NCI-H2171 treated with DMSO at 0.1 percent for 48 hours (cell line): ENCODE data around the gene ZNF157.
"Not testable (repeated sequence)": the region's sequence is repeated elsewhere in the genome, so short reads cannot be mapped to it uniquely, and the experiment has no call there.

ENCODE experiments used
- DNase-seq: peaks from one replicate; lab custom pipeline; 2025; lab: John Stamatoyannopoulos, UW

ZNF157 gene

DNA sequence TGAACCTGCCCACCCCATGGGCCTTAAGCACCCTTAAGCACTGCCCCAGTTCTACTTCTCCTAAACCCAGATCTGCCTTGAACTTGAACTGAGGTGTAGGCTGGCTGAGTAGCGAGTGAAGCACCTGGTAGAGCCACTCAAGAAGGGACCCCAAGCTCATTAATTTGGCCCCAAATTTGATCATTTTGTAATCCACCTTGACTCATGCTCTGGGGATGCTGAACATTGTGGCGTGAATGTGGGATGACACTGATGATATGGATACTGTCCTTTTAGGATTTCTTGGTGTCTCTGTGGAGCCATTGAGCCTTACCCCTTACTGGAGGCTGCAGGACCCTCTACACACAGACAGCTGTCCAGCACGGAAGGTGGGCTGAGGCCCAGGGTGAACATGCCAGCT, at the start of gene ZNF157:
ZNF157 (plus strand) TSS at position 301 of the 400 bp plus-strand sequence; CDS start at position 392, 91 bp downstream.
- DNase-seq: no peak

DNA sequence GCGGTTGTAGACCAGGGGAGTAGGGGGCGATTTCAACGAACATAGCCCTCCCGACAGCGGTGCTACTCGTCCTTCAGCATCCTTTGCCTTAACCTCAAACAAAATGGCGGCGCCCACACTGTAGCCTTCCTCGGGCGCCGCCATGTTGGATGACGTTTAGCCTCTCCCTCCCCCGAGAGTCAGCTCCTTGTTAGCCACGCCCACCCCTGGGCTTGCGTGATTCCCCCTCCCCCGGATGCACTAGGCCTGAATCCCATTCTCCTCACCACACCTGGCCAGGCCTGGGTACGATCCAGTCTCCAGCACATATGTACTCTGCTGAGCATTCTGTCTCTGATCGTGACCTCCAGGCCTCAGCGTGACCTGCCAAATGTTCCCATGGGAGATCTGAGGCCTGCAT, 49.0 kb upstream of the ZNF157 start:
- no peak for DNase-seq

- DNase-seq: no peak
Observed at GRCh38 chrX:47321823-47322371, 48.5 kb upstream of the ZNF157 start.

DNA sequence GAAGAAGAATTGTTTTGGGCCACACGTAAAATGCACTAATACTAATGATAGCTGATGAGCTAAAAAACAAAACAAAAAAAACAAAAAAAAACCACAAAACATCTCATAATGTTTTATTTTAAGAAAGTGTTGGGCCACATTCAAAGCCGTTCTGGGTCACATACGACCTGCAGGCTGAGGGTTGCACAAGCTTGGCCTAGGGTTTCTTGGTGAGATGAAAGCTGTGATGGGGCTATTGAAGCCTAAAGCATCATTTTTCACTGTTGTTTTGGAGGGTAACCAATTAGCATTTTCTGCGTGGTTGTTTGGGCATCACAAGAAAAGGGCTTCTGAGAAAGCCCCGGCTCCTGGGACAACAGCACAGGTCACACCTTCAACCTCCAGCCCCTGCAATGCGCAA, 42.5 kb upstream of the ZNF157 start:
- no peak for DNase-seq

GRCh38 chrX:47332729-47333128, 37.6 kb upstream of the ZNF157 start:
- not testable (repeated sequence) for DNase-seq

GRCh38 chrX:47351706-47352105, 18.7 kb upstream of the ZNF157 start:
- DNase-seq: no peak

DNA sequence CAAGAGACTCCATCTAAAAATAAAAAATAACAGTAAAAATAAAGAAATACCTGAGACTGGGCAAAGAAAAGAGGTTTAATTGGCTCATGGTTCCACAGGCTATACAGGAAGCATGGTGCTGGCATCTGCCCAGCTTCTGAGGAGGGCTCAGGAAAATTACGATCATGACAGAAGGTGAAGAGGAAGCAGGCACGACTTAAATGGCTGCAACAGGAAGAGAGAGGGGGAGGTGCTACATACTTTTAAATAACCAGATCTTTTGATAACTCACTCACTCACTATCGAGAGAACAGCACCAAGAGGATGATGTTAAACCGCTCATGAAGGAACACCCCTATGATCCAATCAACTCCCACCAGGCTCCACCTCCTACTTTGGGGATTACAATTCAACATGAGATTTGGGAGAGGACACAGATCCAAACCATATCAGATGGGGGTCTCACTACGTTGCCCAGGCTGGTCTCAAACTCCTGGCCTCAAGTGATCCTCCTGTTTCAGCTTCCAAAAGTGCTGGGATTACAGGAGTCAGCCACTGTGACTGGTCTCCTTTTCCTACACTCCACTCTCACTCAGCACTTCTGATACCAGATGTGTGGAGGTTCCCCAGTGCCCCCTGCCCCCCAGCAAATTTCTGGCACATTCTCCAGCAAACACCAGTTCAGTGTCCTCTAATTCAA, 11.9 kb upstream of the ZNF157 start:
- DNase-seq: no peak

DNA sequence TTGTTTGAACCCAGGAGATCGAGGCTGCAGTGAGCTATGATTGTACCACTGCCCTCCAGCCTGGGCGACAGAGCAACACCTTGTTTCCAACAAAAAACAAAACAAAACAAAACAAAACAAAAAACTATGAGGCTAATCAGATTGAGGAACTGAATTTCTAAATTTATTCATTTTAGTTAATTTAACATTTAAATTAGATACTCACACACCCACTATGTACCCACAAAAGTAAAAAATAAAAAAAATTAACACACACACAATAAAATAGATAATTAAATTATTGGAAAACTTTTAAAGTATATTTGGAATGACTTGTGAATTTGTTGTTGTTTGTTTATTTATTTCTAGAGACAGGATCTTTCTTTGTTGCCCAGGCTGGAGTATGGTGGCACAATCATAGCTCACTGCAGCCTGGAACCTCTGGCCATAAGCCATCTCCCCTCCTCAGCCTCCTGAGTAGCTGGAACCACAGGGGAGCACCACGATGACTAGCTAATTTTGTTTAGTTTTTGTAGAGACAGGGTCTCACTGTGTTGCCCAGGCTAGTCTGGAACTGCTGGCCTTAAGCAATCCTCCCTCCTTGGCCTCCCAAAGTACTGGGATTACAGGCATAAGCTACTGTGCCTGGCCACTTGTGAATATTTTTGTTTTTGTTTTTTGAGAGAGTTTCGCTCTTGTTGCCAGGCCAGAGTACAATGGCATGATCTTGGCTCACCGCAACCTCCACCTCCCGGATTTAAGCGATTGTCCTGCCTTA, 9.8 kb upstream of the ZNF157 start:
- no peak for DNase-seq

DNA sequence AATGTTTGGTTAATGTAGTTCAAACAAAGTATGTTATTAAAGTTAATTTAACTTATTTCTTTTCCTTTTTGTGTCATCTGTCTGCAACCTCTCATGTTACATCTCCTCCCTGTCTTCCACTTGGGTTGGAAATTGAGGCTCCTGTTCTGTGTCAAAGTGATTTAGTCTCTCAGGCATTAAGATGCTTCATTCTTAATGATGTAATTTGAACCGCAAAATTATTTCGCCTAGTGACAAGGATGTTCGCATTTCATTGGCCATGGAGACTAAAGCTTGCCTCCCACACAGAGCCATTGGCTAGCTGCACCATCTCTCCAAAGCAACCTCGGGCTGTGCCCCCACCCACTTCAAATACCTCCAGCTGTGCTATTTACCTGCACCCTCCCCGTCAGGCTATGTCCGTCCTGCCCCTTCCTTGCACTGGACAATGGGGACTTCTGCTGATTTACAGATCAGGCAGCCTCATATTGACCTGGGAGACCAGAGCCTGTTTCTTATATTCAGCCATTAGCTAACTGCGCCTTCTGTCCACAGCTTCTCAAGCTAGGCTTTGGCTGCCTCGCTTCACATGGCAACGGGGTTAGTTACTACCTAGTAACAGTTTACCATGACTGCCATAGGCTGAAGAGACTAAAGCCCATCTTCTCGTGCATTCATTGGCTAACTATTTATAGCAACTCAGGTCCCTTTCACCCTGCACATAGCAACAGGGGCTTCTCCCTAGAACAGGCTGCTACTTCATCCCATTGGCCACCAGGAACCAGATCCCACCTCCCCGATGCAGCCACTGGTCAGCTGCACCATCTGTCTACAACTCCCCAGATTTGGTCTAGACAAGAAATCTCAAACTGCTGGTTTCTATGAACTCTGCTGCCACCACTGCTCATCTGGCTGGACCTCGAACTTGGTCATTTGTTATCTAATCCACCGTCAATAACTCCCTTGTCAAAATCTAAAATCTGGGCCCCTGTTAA, 8.6 kb upstream of the ZNF157 start:
- peak; percentile 91 for DNase-seq

GRCh38 chrX:47366041-47366722, 4.2 kb upstream of the ZNF157 start:
- DNase-seq: peak; percentile 84

DNA sequence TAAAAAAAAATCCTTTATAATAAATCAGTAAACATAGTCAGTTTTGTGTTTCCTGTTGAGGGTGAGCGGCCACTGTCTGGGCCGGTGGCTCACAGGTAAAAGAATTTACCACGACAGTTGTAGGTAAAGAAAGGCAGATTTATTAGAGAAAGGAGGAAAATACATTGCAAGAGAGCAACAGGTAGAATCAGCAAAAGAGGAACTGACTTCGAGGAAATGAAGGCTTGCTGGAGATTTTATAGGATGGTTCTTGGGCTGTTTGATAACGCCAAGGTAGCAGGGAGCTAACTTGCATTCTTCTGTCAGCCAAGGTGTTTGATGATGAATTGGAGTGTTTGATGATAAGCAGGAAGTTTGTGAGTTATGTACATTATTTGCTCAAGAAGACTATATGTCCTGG, 2.8 kb downstream of the ZNF157 start:
- no peak for DNase-seq

DNA sequence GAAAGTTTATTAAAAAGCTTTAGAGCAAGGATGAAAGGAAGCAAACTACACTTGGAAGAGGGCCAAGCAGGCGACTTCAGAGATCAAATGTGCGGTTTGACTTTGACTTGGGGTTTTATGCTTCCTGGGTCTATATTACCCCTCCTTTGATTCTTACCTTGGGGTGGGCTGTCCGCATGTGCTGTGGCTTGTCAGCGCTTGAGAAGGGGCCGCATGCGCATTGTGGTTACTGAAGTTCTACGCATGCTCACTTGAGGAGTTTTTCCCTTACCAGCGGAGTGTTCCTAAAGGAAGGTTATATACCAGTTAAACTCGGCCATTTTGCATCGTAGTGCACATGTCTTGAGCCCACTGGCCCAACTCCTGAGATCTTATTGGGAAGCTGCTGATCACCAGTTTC, 9.9 kb downstream of the ZNF157 start:
- no peak for DNase-seq

- DNase-seq: not testable (repeated sequence)
Observed at GRCh38 chrX:47380837-47381236, 10.5 kb downstream of the ZNF157 start.

- peak; percentile 33 for DNase-seq
Observed at GRCh38 chrX:47384502-47384901, 14.1 kb downstream of the ZNF157 start.

- no peak for DNase-seq
Observed at GRCh38 chrX:47390780-47391179, 20.4 kb downstream of the ZNF157 start.

DNA sequence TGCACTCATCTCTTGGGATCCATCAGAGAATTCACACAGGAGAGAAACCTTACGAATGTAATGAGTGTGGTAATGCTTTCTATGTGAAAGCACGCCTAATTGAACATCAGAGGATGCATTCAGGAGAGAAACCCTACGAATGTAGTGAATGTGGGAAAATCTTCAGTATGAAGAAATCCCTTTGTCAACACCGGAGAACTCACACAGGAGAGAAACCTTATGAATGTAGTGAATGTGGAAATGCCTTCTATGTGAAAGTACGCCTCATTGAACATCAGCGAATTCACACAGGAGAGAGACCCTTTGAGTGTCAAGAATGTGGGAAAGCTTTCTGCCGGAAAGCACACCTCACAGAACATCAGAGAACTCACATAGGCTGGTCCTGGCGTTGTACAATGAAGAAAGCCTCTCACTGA, 42.8 kb downstream of the ZNF157 start:
- DNase-seq: no peak

- DNase-seq: no peak
Observed at GRCh38 chrX:47420265-47420664, 49.9 kb downstream of the ZNF157 start.

DNA sequence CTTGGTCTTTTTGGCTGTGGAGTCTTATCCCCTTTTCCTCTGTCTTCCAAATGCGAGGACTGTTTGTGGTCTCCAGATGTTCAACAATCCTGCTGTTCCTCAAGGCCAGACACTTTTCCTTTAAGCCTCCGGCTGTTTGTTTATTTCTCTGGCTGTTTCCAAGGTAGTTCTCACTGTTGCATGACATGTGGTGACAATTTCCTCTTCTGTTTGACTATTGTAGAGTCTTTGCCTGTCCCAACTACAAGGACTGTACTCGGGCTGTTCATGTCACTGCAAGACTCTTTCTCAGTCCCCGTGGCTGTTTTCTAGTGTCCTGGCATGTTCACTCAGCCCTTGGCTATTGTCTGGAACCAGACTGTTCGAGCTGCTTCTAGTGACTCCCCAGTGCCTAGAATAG, 50.6 kb downstream of the ZNF157 start:
- DNase-seq: no peak

GRCh38 chrX:47422444-47422843, 52.1 kb downstream of the ZNF157 start:
- no peak for DNase-seq

- DNase-seq: no peak
Observed at GRCh38 chrX:47430925-47431324, 60.5 kb downstream of the ZNF157 start.

GRCh38 chrX:47446431-47446830, 76.1 kb downstream of the ZNF157 start:
- DNase-seq: no peak

GRCh38 chrX:47446971-47447370, 76.6 kb downstream of the ZNF157 start:
- no peak for DNase-seq
